ENCODE data around the gene TMEM62. TPM values are rescaled to one million over a fixed set of nuclear protein-coding genes. Genes with fewer than 3 reads are reported as not detected.

TMEM62 gene
- total and polyA plus RNA-seq, 9 of the 15 experiments (the other 6 are each of a cell fraction or from before 2014, with no cell fraction given), result 4.4 to 16.6 (median 11.1) TPM

GRCh38 chr15:43204016-43204901 is 70.9 kb downstream of the TMEM62 start (continued):
- peak in 1 of 2 experiments; percentile 17; a peak in 1 of 4 replicates for TF ChIP-seq NRF1 (conservative IDR thresholded peaks at IDR 0.05 in 1 of 2, IDR thresholded peaks at IDR 0.05 in 1 of 2)
- TF ChIP-seq RCOR1 (IDR thresholded peaks at IDR 0.05; ENCODE audit: borderline replicate concordance in 1 of 2, low read depth in 2 of 2, low read length in 2 of 2), result 0 out of 4 replicates have a peak, but pooled peaks of 1 of the 2 experiments have one; percentile 43
- no peak for TF ChIP-seq TEAD4 (IDR thresholded peaks at IDR 0.05; ENCODE audit: low read length)
- TF ChIP-seq TEAD4 (CRISPR knock-in tag; IDR thresholded peaks at IDR 0.05; ENCODE audit: borderline replicate concordance), result no peak
- no peak for TF ChIP-seq YY1 (IDR thresholded peaks at IDR 0.05; ENCODE audit: borderline replicate concordance in 1 of 3, control insufficient read depth in 1 of 3, extremely low read depth in 1 of 3, insufficient read depth in 3 of 3, insufficient read length in 1 of 3, insufficient replicate concordance in 2 of 3, low read depth in 1 of 3, low read length in 2 of 3)
- TF ChIP-seq ZNF316 (IDR thresholded peaks at IDR 0.05), result peak; percentile 58
- no peak for TF ChIP-seq IRF9 (tag; IDR thresholded peaks at IDR 0.05)
- peak; percentile 24; the same call in 1 of the 2 replicates for TF ChIP-seq ESRRA (IDR thresholded peaks at IDR 0.05; ENCODE audit: borderline replicate concordance, low read depth)
- no peak for TF ChIP-seq TRIM28 (IDR thresholded peaks at IDR 0.05)
- TF ChIP-seq KHSRP (IDR thresholded peaks at IDR 0.05), result no peak
- TF ChIP-seq ZNF589 (CRISPR knock-in tag; IDR thresholded peaks at IDR 0.05; ENCODE audit: low read depth), result no peak
- no peak for TF ChIP-seq ZNF224 (CRISPR knock-in tag; IDR thresholded peaks at IDR 0.05)

All from K562 (cell line).